C4-2B (cell line): ENCODE results near the gene MYO1G.

Experiments used
- H3K27ac ChIP-seq: fragments of 450-650 bp; 2 replicates; pipeline ENCODE4 v1.5.1; 2017
- CTCF ChIP-seq: fragments of 450-650 bp; conservative IDR thresholded peaks from 2 replicates; pipeline ENCODE4 v1.5.1; 2017; ENCODE audit warnings: mild to moderate bottlenecking
- ZFX ChIP-seq: fragments of 450-650 bp; IDR thresholded peaks from 2 replicates; pipeline ENCODE4 v1.6.1; 2017

MYO1G gene

GRCh38 chr7:44987996-44988395 lies 9.2 kb upstream of the MYO1G start:
- H3K27ac ChIP-seq = no peak overlapping the region

DNA sequence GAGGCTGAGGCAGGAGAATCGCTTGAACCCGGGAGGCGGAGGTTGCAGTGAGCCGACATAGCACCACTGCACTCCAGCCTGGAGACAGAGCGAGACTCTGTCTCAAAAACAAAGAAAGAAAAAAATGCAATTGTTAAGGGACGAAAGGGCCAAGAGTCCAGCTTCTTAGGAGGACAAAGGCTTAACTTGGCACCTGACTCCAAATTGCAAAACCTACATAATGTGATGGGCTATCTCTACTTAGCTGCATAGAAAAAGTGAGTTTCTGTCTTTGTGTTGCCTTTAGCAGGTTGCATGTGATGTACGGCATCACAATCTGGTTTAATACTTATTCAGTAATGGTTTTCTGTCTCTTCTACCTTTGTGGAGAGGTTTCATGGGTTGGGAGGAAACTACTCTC lies 8.6 kb upstream of the MYO1G start:
- H3K27ac ChIP-seq = peak overlapping the region; percentile 94
- TF ChIP-seq ZFX (no peak), CTCF (no peak)

More at GRCh38 chr7:44987996-44988395, 9.2 kb upstream of the MYO1G start:
- TF ChIP-seq ZFX (no peak), CTCF (no peak)

DNA sequence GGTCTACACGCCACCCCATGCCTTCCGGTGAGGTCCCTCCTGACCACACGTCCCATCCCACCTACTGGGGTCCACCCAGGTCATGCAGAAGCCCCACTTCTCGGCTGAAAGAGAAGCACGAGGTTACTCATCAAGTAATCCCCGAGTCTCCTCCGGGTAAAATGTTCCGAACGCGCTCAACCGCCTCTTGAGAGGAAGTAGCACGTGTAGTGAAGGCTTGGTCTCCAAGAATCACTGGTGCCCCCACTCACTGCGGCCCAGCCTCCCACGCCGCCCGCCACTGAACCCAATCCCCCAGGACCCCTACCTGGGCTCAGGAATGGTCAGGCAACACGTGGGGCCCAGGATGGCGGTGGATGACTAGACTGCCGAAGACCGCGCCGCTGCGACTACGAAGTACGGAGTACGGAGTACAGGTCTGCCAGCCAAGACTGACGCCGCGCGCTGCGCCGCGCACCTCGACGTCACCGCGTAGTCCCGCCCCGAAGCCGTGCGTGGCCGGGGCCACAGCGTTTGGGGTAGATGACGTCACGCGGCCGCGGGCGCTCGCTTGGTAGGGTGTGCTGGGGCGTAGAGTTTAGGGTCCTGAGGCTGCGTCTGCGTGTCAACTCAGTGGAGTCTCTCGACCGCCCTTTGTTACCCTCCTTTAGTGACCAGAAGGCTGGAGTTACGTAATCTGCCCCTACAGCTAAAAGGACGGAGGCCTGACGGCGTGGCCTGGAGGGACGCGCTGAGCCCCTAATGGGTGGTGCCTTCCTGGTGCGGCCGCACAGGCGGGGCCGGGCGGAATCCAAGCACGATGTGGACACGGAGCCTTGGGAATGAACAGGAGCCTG lies 7.6 kb upstream of the MYO1G start:
- peak overlapping the region; percentile 94 for H3K27ac ChIP-seq

DNA sequence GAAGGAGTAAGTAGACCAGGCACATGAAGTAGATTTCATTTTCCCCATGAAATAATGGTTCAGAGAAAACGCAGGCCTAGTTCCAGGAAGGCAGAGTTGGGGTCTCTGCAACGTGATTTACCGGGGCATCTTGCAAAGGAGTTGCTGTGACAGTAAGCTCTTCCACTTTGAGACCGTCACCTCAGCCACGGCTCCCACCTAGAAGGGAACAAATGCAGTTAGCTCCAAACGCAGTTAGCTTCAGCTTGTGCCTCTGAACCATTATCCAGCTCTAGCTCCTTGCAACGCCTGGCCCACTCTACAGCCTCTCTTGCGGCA lies 7.0 kb upstream of the MYO1G start:
- no peak for TF ChIP-seq ZFX
- TF ChIP-seq CTCF = no peak
- peak overlapping the region; percentile 94 for H3K27ac ChIP-seq

More for the DNA sequence above, 7.6 kb upstream of the MYO1G start:
- TF ChIP-seq ZFX (peak; percentile 74), CTCF (no peak)

- H3K27ac ChIP-seq = peak overlapping the region; percentile 94
Observed at GRCh38 chr7:44985033-44985695, 6.3 kb upstream of the MYO1G start.

GRCh38 chr7:44984478-44984758 lies 5.6 kb upstream of the MYO1G start:
- peak overlapping the region; percentile 94; the same call in 1 of the 2 replicates for H3K27ac ChIP-seq
- no peak for TF ChIP-seq CTCF
- TF ChIP-seq ZFX = no peak

More at GRCh38 chr7:44985033-44985695, 6.3 kb upstream of the MYO1G start:
- no peak for TF ChIP-seq ZFX
- TF ChIP-seq CTCF = no peak

DNA sequence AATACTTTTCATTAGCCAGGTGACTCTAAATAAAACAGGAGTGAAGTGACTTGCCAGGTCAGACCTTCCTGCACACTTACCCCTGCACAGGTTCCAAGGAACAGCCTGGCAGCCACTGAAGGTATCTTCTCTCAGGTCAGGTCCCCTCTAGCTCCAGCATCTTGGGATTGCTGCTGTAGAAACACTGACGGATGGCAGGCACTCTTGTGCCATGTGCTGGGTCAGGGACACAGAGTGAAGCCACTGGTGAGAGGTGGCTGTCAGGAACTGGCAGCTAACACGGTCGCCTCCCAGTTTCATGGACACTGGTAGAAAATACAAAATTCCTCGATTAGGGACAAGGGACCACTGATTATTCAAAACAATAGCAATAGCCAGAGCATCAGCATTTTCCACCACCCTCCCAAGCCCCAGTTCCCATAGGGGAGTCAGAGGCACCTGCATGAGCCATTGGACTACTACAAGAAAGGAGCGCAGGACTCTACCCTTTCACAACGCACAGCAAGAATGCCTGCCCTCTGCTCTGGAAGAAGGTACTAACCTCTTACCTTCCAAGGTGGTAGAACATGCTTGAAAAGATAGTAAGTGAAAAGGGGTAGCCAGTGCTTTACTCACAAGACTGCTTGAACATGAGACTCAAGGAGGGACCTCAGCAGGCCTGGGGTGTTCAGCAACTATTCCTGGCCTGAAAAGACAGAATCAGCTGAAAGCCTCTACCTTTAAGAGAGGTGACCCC lies 5.1 kb upstream of the MYO1G start:
- no peak for TF ChIP-seq ZFX
- TF ChIP-seq CTCF = no peak
- H3K27ac ChIP-seq = no peak overlapping the region
